Muscle layer of duodenum (tissue), 2 donors: ENCODE results near the gene FUNDC1.

ENCODE experiments used
- H3K27ac ChIP-seq: one replicate; pipeline ENCODE4 v1.7.0; 2013; ENCODE audit warnings: mild to moderate bottlenecking, low read length
- H3K27me3 ChIP-seq: one replicate; pipeline ENCODE4 v1.7.0; 2013; ENCODE audit warnings: low read depth, mild to moderate bottlenecking, control low read depth, low read length
- H3K36me3 ChIP-seq, 2 donors: one replicate each; pipeline ENCODE4 v1.7.0; 2013; ENCODE audit warnings: low read length in 2 of 2, control low read depth in 1 of 2, mild to moderate bottlenecking in 1 of 2; ENCODE audit not compliant: insufficient read depth in 2 of 2, control insufficient read depth in 1 of 2
- H3K4me1 ChIP-seq, 2 donors: one replicate each; pipeline ENCODE4 v1.7.0; 2013; ENCODE audit warnings: low read length in 2 of 2, mild to moderate bottlenecking in 2 of 2, control low read depth in 1 of 2, moderate library complexity in 1 of 2; ENCODE audit not compliant: insufficient read depth in 2 of 2, control insufficient read depth in 1 of 2
- H3K4me3 ChIP-seq, 2 donors: one replicate each; pipeline ENCODE4 v1.7.0; 2013; ENCODE audit warnings: low read length in 2 of 2, low read depth in 1 of 2, mild to moderate bottlenecking in 1 of 2
- H3K9me3 ChIP-seq, 2 donors: one replicate each; pipeline ENCODE4 v1.7.0; 2013; ENCODE audit warnings: low read length in 2 of 2, control low read depth in 1 of 2, mild to moderate bottlenecking in 1 of 2; ENCODE audit not compliant: control insufficient read depth in 1 of 2
- donor health status: healthy.

The FUNDC1 gene

DNA sequence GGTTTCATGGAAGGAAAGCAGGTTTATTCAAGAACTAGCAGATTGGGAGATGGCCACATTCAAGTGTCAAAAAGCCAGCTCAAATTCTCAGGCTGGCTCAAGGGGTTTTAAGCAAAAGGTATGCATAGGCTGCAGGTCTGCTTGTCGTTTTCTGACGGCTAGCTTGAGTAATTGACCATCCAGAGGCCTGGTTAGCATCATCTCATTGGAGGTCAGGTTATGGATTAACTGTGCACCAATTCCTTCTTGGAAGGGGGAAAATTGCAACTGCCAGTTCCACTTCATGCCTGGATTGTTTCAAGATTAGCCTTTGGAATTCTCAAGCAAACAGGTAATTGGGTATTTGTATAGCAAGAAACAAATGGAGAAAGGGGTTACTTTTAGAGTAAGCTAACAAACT is 62.1 kb downstream of the FUNDC1 start:
- Histone ChIP-seq H3K36me3 (no peaks in the 10 kb centered on the region), H3K27me3 (no peaks in the 10 kb centered on the region), H3K27ac (no peak overlapping the region), H3K9me3 (no peaks in the 10 kb centered on the region), H3K4me3 (no peak overlapping the region), H3K4me1 (no peaks in the 10 kb centered on the region)

DNA sequence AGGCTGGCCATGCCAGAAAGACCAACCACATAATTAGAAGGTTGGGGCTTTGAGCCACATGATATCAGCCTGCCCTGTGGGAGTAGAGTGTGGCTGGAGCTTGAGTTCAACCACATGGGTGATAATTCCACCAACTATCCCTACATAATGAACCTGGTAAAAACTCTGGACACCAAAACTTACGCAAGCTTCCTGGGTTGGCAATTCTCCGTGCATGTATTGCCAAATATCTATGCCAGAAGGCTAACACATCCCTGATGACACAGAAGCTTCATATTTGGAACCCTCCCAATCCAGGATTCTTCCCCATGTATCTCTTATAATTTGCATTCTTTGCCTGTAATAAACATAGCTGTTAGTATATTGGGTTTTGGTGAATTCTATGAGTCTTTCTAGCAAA is 68.2 kb downstream of the FUNDC1 start:
- no peak overlapping the region for H3K27ac ChIP-seq
- no peak overlapping the region for H3K4me3 ChIP-seq
- H3K27me3 ChIP-seq, result no peaks in the 10 kb centered on the region
- no peaks in the 10 kb centered on the region for H3K36me3 ChIP-seq
- H3K9me3 ChIP-seq, result no peaks in the 10 kb centered on the region
- H3K4me1 ChIP-seq, result no peaks in the 10 kb centered on the region
